Fibroblast of lung (primary cell): ENCODE results near the gene LHFPL5.

Source experiments
- EZH2 ChIP-seq: IDR thresholded peaks from 2 replicates; pipeline ENCODE4 v1.5.1; 2012; ENCODE audit warnings: low read length, control low read depth, mild to moderate bottlenecking; ENCODE audit errors: missing control alignments
- TF ChIP-seq, protein P1 (sequence below), 2 donors: IDR thresholded peaks in 1 of 2; conservative IDR thresholded peaks in 1 of 2; 1 replicate in 1 of 2; 2 replicates in 1 of 2; pipeline ENCODE4 v1.5.1; 2011 to 2012; ENCODE audit warnings: low read length in 2 of 2, control low read depth in 1 of 2, inconsistent platforms in 1 of 2, low read depth in 1 of 2, mild to moderate bottlenecking in 1 of 2

DNA sequence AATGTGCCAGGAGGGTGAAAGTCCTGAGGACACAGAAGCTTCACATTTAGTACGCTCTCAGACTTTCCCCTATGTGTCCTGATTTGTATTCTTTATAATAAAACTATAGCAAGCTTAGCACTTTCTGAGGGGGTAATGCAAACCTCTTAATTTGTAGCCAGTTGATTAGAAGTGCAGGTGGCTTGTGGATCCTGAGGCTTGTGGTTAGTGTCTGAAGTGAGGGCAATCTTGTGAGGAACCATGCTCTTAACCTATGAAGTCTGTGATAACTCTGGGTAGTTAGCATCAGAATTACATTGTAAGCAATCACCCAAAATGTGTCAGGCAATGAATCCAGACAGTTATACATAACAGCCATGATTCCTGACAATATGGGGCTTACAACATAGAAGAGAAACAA lies 51.1 kb downstream of the LHFPL5 start:
- TF ChIP-seq, protein P1, sequence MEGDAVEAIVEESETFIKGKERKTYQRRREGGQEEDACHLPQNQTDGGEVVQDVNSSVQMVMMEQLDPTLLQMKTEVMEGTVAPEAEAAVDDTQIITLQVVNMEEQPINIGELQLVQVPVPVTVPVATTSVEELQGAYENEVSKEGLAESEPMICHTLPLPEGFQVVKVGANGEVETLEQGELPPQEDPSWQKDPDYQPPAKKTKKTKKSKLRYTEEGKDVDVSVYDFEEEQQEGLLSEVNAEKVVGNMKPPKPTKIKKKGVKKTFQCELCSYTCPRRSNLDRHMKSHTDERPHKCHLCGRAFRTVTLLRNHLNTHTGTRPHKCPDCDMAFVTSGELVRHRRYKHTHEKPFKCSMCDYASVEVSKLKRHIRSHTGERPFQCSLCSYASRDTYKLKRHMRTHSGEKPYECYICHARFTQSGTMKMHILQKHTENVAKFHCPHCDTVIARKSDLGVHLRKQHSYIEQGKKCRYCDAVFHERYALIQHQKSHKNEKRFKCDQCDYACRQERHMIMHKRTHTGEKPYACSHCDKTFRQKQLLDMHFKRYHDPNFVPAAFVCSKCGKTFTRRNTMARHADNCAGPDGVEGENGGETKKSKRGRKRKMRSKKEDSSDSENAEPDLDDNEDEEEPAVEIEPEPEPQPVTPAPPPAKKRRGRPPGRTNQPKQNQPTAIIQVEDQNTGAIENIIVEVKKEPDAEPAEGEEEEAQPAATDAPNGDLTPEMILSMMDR (conservative IDR thresholded peaks at IDR 0.05 in 1 of 2, IDR thresholded peaks at IDR 0.05 in 1 of 2; ENCODE audit: low read depth in 1 of 2, low read length in 2 of 2) = no peak
- no peak for TF ChIP-seq EZH2
